GM23338 (cell line): ENCODE data around the gene GFPT2. TPM values are rescaled to one million over a fixed set of nuclear protein-coding genes. Genes with fewer than 3 reads are reported as not detected.

Experiments used
- CREB1 ChIP-seq: fragments of 250-450 bp; sonication (Bioruptor Pico); IDR thresholded peaks from 2 replicates; pipeline ENCODE4 v1.5.0; 2020; ENCODE audit warnings: low read depth, mild to moderate bottlenecking, moderate library complexity
- CTCF ChIP-seq, 2 experiments: fragments of 200-600 bp in 1 of 2; sonication (generic) in 1 of 2; conservative IDR thresholded peaks; 2 replicates each; pipeline versions ENCODE4 v1.5.1 to v1.6.1; 2016 to 2017; ENCODE audit warnings: antibody characterized with exemption in 2 of 2, low read depth in 2 of 2, mild to moderate bottlenecking in 2 of 2, moderate library complexity in 1 of 2
- ETS1 ChIP-seq: IDR thresholded peaks from 2 replicates; pipeline ENCODE4 v1.6.1; 2016; ENCODE audit warnings: antibody characterized with exemption
- EZH2 ChIP-seq: fragments of 200-600 bp; sonication (generic); IDR thresholded peaks from one replicate; pipeline ENCODE4 v1.8.0; 2017; ENCODE audit warnings: antibody characterized with exemption, mild to moderate bottlenecking, low read depth; ENCODE audit not compliant: unreplicated experiment
- JUNB ChIP-seq: IDR thresholded peaks from one replicate; pipeline ENCODE4 v1.6.1; 2016; ENCODE audit warnings: antibody characterized with exemption; ENCODE audit not compliant: unreplicated experiment
- NANOG ChIP-seq: IDR thresholded peaks from 2 replicates; pipeline ENCODE4 v1.6.1; 2016; ENCODE audit warnings: antibody characterized with exemption, borderline replicate concordance
- POLR2AphosphoS5 ChIP-seq: IDR thresholded peaks from 2 replicates; pipeline ENCODE4 v1.6.1; 2016; ENCODE audit warnings: antibody characterized with exemption, low read depth
- STAT1 ChIP-seq: IDR thresholded peaks from one replicate; pipeline ENCODE4 v1.6.1; 2016; ENCODE audit warnings: antibody characterized with exemption; ENCODE audit not compliant: unreplicated experiment
- ZNF462 ChIP-seq: fragments of 250-450 bp; sonication (Bioruptor Pico); IDR thresholded peaks from 2 replicates; pipeline ENCODE4 v1.5.0; 2020; ENCODE audit warnings: mild to moderate bottlenecking, moderate library complexity
- polyA plus RNA-seq: library from polyadenylated mRNA; unstranded; fragments of >200 nt; fragmentation: Nextera tagmentation; extraction: Ambion mirVana; gene quantifications from 2 replicates; pipeline ENCODE4 v1.2.1, GENCODE V29; 2016
- total RNA-seq: library from RNA; depleted of rRNA; stranded (reverse); fragments of >200 nt; shearing (Covaris generic); gene quantifications from 2 replicates; pipeline ENCODE4 v1.2.3, GENCODE V29; 2014

GFPT2 gene
- total and polyA plus RNA-seq, 2 experiments from 2014 or later, result 82.6 to 120 TPM

- TF ChIP-seq ZNF462 (CRISPR knock-in tag) (no peak), ETS1 (no peak), POLR2AphosphoS5 (no peak), STAT1 (no peak), JUNB (no peak), NANOG (no peak), CREB1 (CRISPR knock-in tag) (no peak), CTCF (conservative IDR thresholded peaks at IDR 0.05; ENCODE audit: low read depth in 2 of 2) (no peak), EZH2 (no peak)
Measured at GRCh38 chr5:180389252-180390101, 36.3 kb upstream of the GFPT2 start (continued).
